HepG2 (cell line): ENCODE measurements around the gene ATOH8. TPM values are rescaled to one million over a fixed set of nuclear protein-coding genes. Genes with fewer than 3 reads are reported as not detected.

ENCODE experiments used
- AGO1 ChIP-seq: fragments of 200-400 bp; formaldehyde crosslinking; IDR thresholded peaks from 2 replicates; pipeline ENCODE4 v1.6.1; 2017; ENCODE audit warnings: mild to moderate bottlenecking, low read depth, low read length, moderate library complexity; ENCODE audit not compliant: poor library complexity, severe bottlenecking
- ARNT ChIP-seq: fragments of 450-650 bp; IDR thresholded peaks from 2 replicates; pipeline ENCODE4 v1.6.1; 2017
- BORCS8-MEF2B ChIP-seq: sonication (generic); formaldehyde crosslinking; IDR thresholded peaks from 2 replicates; pipeline ENCODE4 v1.8.0; 2022; ENCODE audit warnings: mild to moderate bottlenecking, missing genetic modification reagents
- HMGA1 ChIP-seq: sonication (generic); formaldehyde crosslinking; conservative IDR thresholded peaks from 2 replicates; pipeline ENCODE4 v1.4.0; 2020; ENCODE audit warnings: missing genetic modification reagents
- JDP2 ChIP-seq: sonication (generic); formaldehyde crosslinking; IDR thresholded peaks from 2 replicates; pipeline ENCODE4 v1.8.1; 2022; ENCODE audit warnings: missing genetic modification reagents, borderline replicate concordance
- ZNF12 ChIP-seq: sonication (generic); formaldehyde crosslinking; IDR thresholded peaks from 2 replicates; pipeline ENCODE4 v1.5.0; 2020; ENCODE audit warnings: missing genetic modification reagents
- ZNF230 ChIP-seq: sonication (generic); formaldehyde crosslinking; IDR thresholded peaks from 2 replicates; pipeline ENCODE4 v1.4.0; 2020; ENCODE audit warnings: mild to moderate bottlenecking, missing genetic modification reagents
- polyA plus RNA-seq, 8 experiments: library from polyadenylated mRNA; depleted of rRNA in 3 of 8; stranded (reverse) in 7 of 8; unstranded in 1 of 8; fragments of >200 nt; fragmentation: Illumina TruSeq in 4 of 8; extraction: Trizol in 4 of 8; gene quantifications; 2 replicates each; pipeline versions ENCODE4 v1.2.1 to v1.2.3, GENCODE V29; 2011 to 2016; ENCODE audit warnings: low read depth in 4 of 8, missing spikeins in 1 of 8, mixed read lengths in 1 of 8; ENCODE audit not compliant: insufficient read depth in 1 of 8
- total RNA-seq, 5 experiments: library from RNA; depleted of rRNA; stranded (reverse); fragments of >200 nt; fragmentation: Illumina TruSeq; extraction: Trizol; gene quantifications; 2 replicates each; pipeline ENCODE4 v1.2.3, GENCODE V29; 2016; ENCODE audit warnings: low read depth in 1 of 5
- TF ChIP-seq, protein P1 (sequence below), 2 experiments: fragments of 450-650 bp in 1 of 2; sonication (generic) in 1 of 2; formaldehyde crosslinking in 1 of 2; IDR thresholded peaks; 2 replicates each; pipeline versions ENCODE4 v1.6.1 to v1.8.0; 2016 to 2022; ENCODE audit warnings: antibody characterized with exemption in 1 of 2, mild to moderate bottlenecking in 1 of 2, missing genetic modification reagents in 1 of 2
- TF ChIP-seq, protein P2 (sequence below): sonication (generic); formaldehyde crosslinking; IDR thresholded peaks from 2 replicates; pipeline ENCODE4 v1.8.0; 2022; ENCODE audit warnings: mild to moderate bottlenecking, missing genetic modification reagents, moderate library complexity
- TF ChIP-seq, protein P3 (sequence below): sonication (generic); formaldehyde crosslinking; IDR thresholded peaks from 2 replicates; pipeline ENCODE4 v1.8.0; 2022; ENCODE audit warnings: mild to moderate bottlenecking, missing genetic modification reagents, borderline replicate concordance
- TF ChIP-seq, protein P4 (sequence below): sonication (generic); formaldehyde crosslinking; IDR thresholded peaks from 2 replicates; pipeline ENCODE4 v1.4.0; 2020; ENCODE audit warnings: missing genetic modification reagents

ATOH8 gene
- total and polyA plus RNA-seq, 2 of the 13 experiments (the other 11 are each of a cell fraction or from before 2014, with no cell fraction given), result 0.13 to 0.61 TPM

DNA sequence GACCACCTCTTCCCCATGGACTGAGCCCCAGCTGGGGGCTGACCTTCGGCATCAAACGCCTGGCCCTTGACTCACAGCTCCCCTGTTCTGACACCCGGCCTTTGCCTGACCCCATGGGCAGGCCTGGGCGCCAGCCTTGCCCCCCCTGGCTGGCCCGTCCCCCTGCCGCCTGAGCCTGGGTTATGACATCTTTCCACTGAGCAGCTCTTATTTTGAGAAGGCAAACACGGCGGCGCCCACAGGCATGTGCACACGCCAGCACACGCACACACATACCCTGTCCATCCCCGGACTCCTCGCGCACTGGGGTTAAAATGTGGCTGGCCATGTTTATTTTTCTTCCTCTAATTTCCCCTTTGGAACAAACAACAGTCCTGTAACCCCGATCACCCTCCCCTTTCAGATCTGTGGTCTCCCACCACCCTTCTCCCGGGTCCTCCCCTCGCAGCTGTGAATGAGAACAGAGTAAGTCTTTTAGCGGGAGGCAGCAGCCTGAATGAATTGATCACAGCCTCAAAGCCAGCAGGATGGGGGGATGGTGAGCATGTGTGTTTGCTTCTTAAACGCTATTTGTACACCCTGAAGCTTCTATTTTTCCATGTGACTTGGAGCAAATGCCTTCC, 11.8 kb upstream of the ATOH8 start (continued):
- no peak for TF ChIP-seq ARNT
- TF ChIP-seq, protein P1, sequence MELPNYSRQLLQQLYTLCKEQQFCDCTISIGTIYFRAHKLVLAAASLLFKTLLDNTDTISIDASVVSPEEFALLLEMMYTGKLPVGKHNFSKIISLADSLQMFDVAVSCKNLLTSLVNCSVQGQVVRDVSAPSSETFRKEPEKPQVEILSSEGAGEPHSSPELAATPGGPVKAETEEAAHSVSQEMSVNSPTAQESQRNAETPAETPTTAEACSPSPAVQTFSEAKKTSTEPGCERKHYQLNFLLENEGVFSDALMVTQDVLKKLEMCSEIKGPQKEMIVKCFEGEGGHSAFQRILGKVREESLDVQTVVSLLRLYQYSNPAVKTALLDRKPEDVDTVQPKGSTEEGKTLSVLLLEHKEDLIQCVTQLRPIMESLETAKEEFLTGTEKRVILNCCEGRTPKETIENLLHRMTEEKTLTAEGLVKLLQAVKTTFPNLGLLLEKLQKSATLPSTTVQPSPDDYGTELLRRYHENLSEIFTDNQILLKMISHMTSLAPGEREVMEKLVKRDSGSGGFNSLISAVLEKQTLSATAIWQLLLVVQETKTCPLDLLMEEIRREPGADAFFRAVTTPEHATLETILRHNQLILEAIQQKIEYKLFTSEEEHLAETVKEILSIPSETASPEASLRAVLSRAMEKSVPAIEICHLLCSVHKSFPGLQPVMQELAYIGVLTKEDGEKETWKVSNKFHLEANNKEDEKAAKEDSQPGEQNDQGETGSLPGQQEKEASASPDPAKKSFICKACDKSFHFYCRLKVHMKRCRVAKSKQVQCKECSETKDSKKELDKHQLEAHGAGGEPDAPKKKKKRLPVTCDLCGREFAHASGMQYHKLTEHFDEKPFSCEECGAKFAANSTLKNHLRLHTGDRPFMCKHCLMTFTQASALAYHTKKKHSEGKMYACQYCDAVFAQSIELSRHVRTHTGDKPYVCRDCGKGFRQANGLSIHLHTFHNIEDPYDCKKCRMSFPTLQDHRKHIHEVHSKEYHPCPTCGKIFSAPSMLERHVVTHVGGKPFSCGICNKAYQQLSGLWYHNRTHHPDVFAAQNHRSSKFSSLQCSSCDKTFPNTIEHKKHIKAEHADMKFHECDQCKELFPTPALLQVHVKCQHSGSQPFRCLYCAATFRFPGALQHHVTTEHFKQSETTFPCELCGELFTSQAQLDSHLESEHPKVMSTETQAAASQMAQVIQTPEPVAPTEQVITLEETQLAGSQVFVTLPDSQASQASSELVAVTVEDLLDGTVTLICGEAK (IDR thresholded peaks at IDR 0.05), result no peak
- TF ChIP-seq, protein P1 (CRISPR knock-in tag; IDR thresholded peaks at IDR 0.05), result no peak
- no peak for TF ChIP-seq HMGA1
- TF ChIP-seq AGO1, result no peak
- TF ChIP-seq, protein P2, sequence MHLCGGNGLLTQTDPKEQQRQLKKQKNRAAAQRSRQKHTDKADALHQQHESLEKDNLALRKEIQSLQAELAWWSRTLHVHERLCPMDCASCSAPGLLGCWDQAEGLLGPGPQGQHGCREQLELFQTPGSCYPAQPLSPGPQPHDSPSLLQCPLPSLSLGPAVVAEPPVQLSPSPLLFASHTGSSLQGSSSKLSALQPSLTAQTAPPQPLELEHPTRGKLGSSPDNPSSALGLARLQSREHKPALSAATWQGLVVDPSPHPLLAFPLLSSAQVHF, result no peak
- no peak for TF ChIP-seq BORCS8-MEF2B (CRISPR knock-in tag)
- no peak for TF ChIP-seq ZNF230 (CRISPR knock-in tag)
- TF ChIP-seq JDP2, result no peak
- peak; percentile 29; the same call in 1 of the 2 replicates for TF ChIP-seq ZNF12 (CRISPR knock-in tag)
- TF ChIP-seq, protein P3, sequence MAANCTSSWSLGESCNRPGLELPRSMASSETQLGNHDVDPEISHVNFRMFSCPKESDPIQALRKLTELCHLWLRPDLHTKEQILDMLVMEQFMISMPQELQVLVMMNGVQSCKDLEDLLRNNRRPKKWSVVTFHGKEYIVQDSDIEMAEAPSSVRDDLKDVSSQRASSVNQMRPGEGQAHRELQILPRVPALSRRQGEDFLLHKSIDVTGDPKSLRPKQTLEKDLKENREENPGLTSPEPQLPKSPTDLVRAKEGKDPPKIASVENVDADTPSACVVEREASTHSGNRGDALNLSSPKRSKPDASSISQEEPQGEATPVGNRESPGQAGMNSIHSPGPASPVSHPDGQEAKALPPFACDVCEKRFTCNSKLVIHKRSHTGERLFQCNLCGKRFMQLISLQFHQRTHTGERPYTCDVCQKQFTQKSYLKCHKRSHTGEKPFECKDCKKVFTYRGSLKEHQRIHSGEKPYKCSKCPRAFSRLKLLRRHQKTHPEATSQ, result no peak
- TF ChIP-seq, protein P4, sequence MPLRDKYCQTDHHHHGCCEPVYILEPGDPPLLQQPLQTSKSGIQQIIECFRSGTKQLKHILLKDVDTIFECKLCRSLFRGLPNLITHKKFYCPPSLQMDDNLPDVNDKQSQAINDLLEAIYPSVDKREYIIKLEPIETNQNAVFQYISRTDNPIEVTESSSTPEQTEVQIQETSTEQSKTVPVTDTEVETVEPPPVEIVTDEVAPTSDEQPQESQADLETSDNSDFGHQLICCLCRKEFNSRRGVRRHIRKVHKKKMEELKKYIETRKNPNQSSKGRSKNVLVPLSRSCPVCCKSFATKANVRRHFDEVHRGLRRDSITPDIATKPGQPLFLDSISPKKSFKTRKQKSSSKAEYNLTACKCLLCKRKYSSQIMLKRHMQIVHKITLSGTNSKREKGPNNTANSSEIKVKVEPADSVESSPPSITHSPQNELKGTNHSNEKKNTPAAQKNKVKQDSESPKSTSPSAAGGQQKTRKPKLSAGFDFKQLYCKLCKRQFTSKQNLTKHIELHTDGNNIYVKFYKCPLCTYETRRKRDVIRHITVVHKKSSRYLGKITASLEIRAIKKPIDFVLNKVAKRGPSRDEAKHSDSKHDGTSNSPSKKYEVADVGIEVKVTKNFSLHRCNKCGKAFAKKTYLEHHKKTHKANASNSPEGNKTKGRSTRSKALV, result no peak
